GM12878 (cell line): ENCODE results near the gene SLC9A3. TPM values are rescaled to one million over a fixed set of nuclear protein-coding genes. Genes with fewer than 3 reads are reported as not detected.

ENCODE experiments used
- CEBPZ ChIP-seq: fragments of 150-350 bp; IDR thresholded peaks from 2 replicates; pipeline ENCODE4 v1.6.1; 2016; ENCODE audit warnings: low read depth, low read length
- CUX1 ChIP-seq: IDR thresholded peaks from 2 replicates; pipeline ENCODE4 v1.6.1; 2012; ENCODE audit warnings: improper control_type of control experiment, low read depth, low read length; ENCODE audit not compliant: insufficient replicate concordance
- JUND ChIP-seq: IDR thresholded peaks from 2 replicates; pipeline ENCODE4 v1.6.1; 2012; ENCODE audit warnings: low read depth, mild to moderate bottlenecking, low read length, improper control_type of control experiment, moderate library complexity
- SREBF2 ChIP-seq: IDR thresholded peaks from 2 replicates; pipeline ENCODE4 v1.6.1; 2012; ENCODE audit warnings: mild to moderate bottlenecking, low read length
- polyA plus RNA-seq, 11 experiments: library from polyadenylated mRNA; depleted of rRNA in 4 of 11; unstranded in 6 of 11; stranded (reverse) in 5 of 11; fragments of >200 nt; fragmentation: Nextera tagmentation in 4 of 11; fragmentation: Illumina TruSeq in 1 of 11; extraction: Ambion mirVana in 4 of 11; extraction: Trizol in 1 of 11; gene quantifications; 1 replicate in 1 of 11; 2 replicates in 10 of 11; pipeline versions ENCODE4 v1.2.1 to v1.2.3, GENCODE V29; 2011 to 2016; ENCODE audit warnings: inconsistent platforms in 2 of 11, missing spikeins in 2 of 11, low read depth in 1 of 11
- total RNA-seq, 4 experiments: library from RNA; depleted of rRNA in 3 of 4; stranded (reverse); fragments of >200 nt in 3 of 4; fragmentation: Illumina TruSeq in 1 of 4; extraction: Trizol in 1 of 4; gene quantifications; 2 replicates each; pipeline versions ENCODE4 v1.2.1 to v1.2.3, GENCODE V29; 2013 to 2021

SLC9A3 gene
- total and polyA plus RNA-seq, 10 of the 15 experiments (the other 5 are each of a cell fraction or from before 2014, with no cell fraction given), result 0.04 to 5.2 (median 2.3) TPM; not detected in 1

GRCh38 chr5:516980-517379 lies 7.3 kb downstream of the SLC9A3 start (continued):
- TF ChIP-seq CUX1, result no peak
- no peak for TF ChIP-seq JUND
- no peak for TF ChIP-seq SREBF2
- no peak for TF ChIP-seq CEBPZ
- TF ChIP-seq, all 136 proteins: peak for 0
